HS-5 (cell line): ENCODE results near the gene PEDS1.
"Not testable (repeated sequence)": the region's sequence is repeated elsewhere in the genome, so short reads cannot be mapped to it uniquely, and the experiment has no call there.

Source experiments
- DNase-seq: peaks from one replicate; pipeline ENCODE4 v3.0.0-alpha.2; 2012; ENCODE audit warnings: low read depth

Gene PEDS1

DNA sequence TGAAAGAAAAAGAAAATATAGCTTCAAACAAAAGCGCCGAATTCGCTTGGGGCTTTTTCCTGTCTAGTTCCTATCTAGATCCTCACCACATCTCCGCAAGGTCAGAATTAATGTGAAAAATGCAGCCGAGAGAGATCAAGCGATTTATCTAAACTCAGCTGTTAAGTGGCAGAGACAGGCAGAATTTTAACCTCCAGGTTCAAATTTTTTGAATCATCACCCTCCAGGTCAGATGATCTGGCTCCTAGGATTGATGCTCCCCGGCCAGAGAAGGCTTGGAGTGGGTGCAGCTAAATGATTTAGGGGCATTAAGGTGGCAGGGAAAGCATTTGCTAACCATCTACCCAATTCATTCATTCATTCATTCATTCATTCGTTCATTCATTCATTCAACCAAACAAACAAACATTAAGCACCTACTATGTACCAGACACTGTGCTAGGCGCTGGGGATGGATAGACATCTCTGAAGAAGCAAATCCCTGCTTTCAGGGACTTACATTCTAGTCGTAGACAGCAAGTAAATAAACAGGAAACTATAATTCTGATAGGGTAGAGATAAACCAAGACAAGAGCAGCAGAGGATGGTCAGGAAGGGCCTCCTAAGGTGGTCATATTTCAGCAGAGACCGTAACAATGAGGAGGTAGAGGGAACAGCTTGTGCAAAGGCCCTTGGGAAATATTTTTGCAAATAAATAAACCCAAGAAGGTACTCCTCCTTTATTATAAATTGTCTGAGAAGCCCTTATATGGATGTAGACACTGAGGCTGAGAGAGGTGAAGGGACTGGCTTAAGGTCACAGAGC, 39.9 kb downstream of the PEDS1 start:
- DNase-seq = no peak

- DNase-seq = peak; percentile 85
Observed at GRCh38 chr20:50112512-50113419, 40.8 kb downstream of the PEDS1 start, which contains the start of gene UBE2V1. Gene UBE2V1, minus strand, starts transcription at chr20:50113150. Its CDS starts 22 bp downstream, at chr20:50113128.

- DNase-seq = no peak
Observed at GRCh38 chr20:50111829-50112495, 41.6 kb downstream of the PEDS1 start.

- DNase-seq = peak; percentile 88
Observed at GRCh38 chr20:50111120-50111828, 42.2 kb downstream of the PEDS1 start.

DNA sequence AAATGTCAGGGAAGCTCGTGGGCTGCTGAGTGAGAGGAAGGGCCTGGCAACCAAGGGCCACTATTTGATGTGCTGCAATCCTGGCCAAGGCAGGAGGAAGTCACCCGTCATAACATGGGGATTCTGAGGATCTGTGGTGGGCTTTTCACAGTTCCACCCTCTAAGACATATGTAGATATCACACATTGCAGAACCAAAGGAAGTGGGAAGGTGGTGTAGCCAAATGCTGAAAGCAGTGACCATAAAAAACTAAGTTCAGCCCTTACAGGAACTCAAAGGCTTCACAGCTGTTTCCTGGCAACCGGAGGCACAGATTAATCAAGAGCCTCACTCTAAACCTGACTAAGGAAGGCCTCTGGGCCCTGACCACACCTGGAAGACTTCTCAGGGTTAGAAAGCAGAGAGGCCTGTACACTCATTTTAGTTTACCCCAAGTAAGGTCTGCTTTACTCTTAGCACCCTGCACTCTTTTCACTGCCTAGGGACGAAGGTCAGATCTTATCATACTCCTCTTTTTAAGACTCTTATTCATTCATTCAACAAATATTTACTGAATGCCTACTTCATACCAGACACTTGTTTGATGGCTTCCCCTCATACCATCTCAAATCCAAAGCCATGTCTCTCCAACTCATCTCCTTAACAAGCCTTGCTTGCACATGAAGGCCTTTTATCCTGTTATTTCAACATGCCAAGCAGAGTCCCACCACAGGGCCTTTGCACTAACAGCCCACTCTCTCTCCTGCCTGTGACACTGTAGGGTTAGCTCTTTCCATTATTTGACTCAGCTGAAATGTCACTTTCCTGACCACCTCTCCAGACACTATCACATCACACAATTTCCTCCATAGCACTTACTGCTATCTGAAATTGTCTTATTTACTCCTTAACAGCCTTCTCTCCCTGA, 43.1 kb downstream of the PEDS1 start:
- no peak for DNase-seq

DNA sequence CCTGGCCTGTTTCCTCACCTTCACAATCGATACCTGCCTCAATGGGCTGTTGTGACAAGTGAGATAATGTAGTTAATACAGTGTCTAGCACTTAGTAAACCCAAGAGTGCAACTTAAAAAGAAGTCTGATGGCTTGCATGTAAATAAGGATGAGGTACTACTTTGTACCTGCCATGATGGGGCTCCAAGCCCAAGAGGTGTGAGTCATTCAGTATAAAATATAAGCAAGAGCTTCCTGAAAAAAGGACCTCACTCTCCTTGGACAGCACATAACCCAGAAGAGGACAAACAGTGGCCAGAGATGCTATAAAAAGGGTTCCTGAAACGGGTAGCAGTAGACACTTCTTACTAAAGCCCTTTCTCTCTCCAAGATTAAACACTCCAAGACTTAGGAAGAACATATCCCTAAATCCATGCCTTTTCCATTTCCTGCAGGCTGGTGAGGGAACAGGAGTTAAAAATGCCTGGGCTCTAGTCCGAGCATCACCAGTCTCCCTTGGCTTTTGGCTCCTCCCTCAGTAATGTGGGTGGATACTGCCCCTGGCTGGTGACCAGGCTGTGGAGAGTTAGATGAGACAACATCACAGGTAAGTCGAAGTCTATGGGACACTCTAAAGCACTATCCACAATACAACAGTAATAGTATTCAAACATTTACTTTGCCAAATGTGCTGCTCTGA, 44.8 kb downstream of the PEDS1 start:
- no peak for DNase-seq

GRCh38 chr20:50107796-50108331, 45.7 kb downstream of the PEDS1 start:
- no peak for DNase-seq

DNA sequence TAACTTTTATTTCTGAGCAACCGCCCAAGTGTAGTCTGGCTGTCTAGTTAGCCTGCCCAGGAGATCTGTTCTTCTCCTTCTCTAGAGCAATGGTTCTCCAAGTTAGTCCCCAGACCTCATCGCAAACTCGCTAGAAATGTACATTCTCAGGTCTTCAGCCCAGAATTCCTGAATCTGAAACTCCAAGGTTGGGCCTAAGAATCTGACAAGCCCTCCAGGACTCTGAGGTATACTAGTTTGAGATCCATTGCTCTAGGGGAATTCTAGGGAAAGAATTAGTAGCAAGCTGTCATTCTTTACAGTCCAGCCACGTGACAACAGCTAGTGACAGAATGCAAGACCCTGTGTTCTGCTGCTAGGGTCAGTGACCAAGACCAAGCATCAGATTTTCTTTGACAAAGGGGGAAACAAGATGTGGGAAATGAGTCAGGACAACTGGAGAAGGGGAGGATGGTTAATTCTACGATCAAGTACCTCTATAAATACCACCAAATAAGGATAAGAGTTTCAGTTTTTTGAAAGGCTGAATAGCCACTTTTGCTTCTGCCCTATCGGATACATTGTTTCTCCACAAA, 46.4 kb downstream of the PEDS1 start:
- DNase-seq = no peak

DNA sequence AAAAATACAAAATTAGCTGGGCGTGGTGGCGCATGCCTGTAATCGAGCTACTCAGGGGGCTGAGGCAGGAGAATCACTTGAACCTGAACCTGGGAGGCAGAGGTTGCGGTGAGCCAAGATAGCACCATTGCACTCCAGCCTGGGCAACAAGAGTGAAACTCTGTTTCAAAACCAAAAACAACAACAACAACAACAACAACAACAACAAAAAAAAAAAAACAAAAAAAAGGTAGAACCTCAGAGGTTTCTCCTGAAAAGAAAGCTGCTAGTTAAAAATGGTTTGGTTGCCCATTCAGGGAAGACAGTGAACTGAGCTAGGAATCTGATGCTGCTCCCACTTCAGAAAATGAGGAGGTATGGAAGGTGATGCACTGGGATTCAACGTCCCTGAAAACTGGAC, 46.9 kb downstream of the PEDS1 start:
- not testable (repeated sequence) for DNase-seq
